GM12878 (cell line): ENCODE results near the gene FKBP7. TPM values are rescaled to one million over a fixed set of nuclear protein-coding genes. Genes with fewer than 3 reads are reported as not detected.
A peak's percentile ranks its signal among the peaks of the same experiment; 100 is the strongest.

Experiments used
- ATAC-seq: fragments of 200-7000 bp; cut with Tn5 transposase; 3 replicates; pipeline ENCODE4 v1.9.1; 2020; ENCODE audit warnings: mild to moderate bottlenecking, moderate library complexity
- BruUV-seq: library from RNA; stranded (reverse); fragments of 400-500 nt; replicated peaks from 2 replicates; lab custom pipeline; 2021; lab: Mats Ljungman, UMichigan
- CTCF ChIA-PET: fragments of 300-600 bp; sonication (Branson Sonifier 250); formaldehyde crosslinking; extraction: SDS; loops from one replicate; lab custom pipeline; 2021; ENCODE audit warnings: inconsistent platforms; lab: Yijun Ruan, JAX
- POLR2A ChIA-PET: fragments of 350-600 bp; formaldehyde crosslinking; extraction: SDS; loops from one replicate; lab custom pipeline; 2021; ENCODE audit warnings: inconsistent platforms; lab: Charles Lee
- RAD21 ChIA-PET: fragments of 300-600 bp; sonication (Branson Sonifier 250); formaldehyde crosslinking; loops from one replicate; lab custom pipeline; 2023; ENCODE audit warnings: antibody characterized with exemption; ENCODE audit not compliant: unreplicated experiment; lab: Charles Lee
- SMC1A ChIA-PET: fragments of 300-600 bp; sonication (Branson Sonifier 250); formaldehyde crosslinking; loops from one replicate; lab custom pipeline; 2023; ENCODE audit not compliant: unreplicated experiment, uncharacterized antibody; lab: Charles Lee
- DNase-seq: peaks from one replicate; pipeline ENCODE4 v3.0.0-alpha.2; 2011; ENCODE audit warnings: low read depth, low spot score
- FAIRE-seq: peaks from 3 replicates; lab custom pipeline; 2011; peaks lifted over from hg19 to GRCh38; lab: Jason Lieb, UNC
- H2AFZ ChIP-seq: 2 replicates; pipeline ENCODE4 v1.6.0; 2011; ENCODE audit warnings: low read depth, low read length, control low read depth; ENCODE audit not compliant: control insufficient read depth
- H3K27ac ChIP-seq: 2 replicates; pipeline ENCODE4 v1.5.1; 2011; ENCODE audit warnings: control low read depth; ENCODE audit not compliant: control insufficient read depth, insufficient read depth
- H3K27me3 ChIP-seq, 2 experiments: replicated peaks in 1 of 2; 2 replicates each; pipeline versions ENCODE4 v1.6.0 to v1.6.1; 2011; ENCODE audit warnings: low read length in 1 of 2; ENCODE audit not compliant: control insufficient read depth in 2 of 2, insufficient read depth in 2 of 2
- H3K36me3 ChIP-seq, 2 experiments: 2 replicates each; pipeline ENCODE4 v1.5.1; 2011; ENCODE audit warnings: low read length in 1 of 2; ENCODE audit not compliant: control insufficient read depth in 2 of 2, insufficient read depth in 2 of 2
- H3K4me1 ChIP-seq: 2 replicates; pipeline ENCODE4 v1.6.1; 2011; ENCODE audit warnings: mild to moderate bottlenecking, low read length, moderate library complexity, mixed read lengths; ENCODE audit not compliant: control insufficient read depth, insufficient read depth
- H3K4me2 ChIP-seq: 2 replicates; pipeline ENCODE4 v1.6.0; 2011; ENCODE audit warnings: control low read depth; ENCODE audit not compliant: control insufficient read depth, insufficient read depth
- H3K4me3 ChIP-seq: fragments of 200-600 bp; sonication (generic); 2 replicates; pipeline ENCODE4 v1.5.1; 2016
- H3K79me2 ChIP-seq: 2 replicates; pipeline ENCODE4 v1.6.0; 2011; ENCODE audit warnings: low read length; ENCODE audit not compliant: control insufficient read depth, insufficient read depth
- H3K9ac ChIP-seq: 2 replicates; pipeline ENCODE4 v1.8.0; 2011; ENCODE audit warnings: low read length, control low read depth, mixed read lengths; ENCODE audit not compliant: control insufficient read depth, insufficient read depth
- H3K9me3 ChIP-seq: replicated peaks from 3 replicates; pipeline ENCODE4 v1.5.1; 2011; ENCODE audit warnings: mild to moderate bottlenecking, low read length; ENCODE audit not compliant: control insufficient read depth, insufficient read depth
- H4K20me1 ChIP-seq: 2 replicates; pipeline ENCODE4 v1.6.0; 2011; ENCODE audit not compliant: control insufficient read depth, insufficient read depth
- BACH1 ChIP-seq: fragments of 450-650 bp; IDR thresholded peaks from 2 replicates; pipeline ENCODE4 v1.6.1; 2017; ENCODE audit warnings: mild to moderate bottlenecking, borderline replicate concordance
- HDGF ChIP-seq: fragments of 450-650 bp; IDR thresholded peaks from 2 replicates; pipeline ENCODE4 v1.6.1; 2016; ENCODE audit warnings: antibody characterized with exemption
- JUNB ChIP-seq: IDR thresholded peaks from 2 replicates; pipeline ENCODE4 v1.6.1; 2016; ENCODE audit warnings: antibody characterized with exemption, mild to moderate bottlenecking
- NFIC ChIP-seq: IDR thresholded peaks from 2 replicates; pipeline ENCODE4 v1.6.1; 2012; ENCODE audit warnings: low read depth, mild to moderate bottlenecking, inconsistent platforms, low read length, moderate library complexity
- POLR2AphosphoS5 ChIP-seq: IDR thresholded peaks from 2 replicates; pipeline ENCODE4 v1.6.1; 2011; ENCODE audit warnings: mild to moderate bottlenecking, low read length, inconsistent platforms
- RUNX3 ChIP-seq: IDR thresholded peaks from 2 replicates; pipeline ENCODE4 v1.6.1; 2012; ENCODE audit warnings: low read length, inconsistent platforms
- SRF ChIP-seq, 2 experiments: IDR thresholded peaks; 2 replicates each; pipeline ENCODE4 v1.6.1; 2011; ENCODE audit warnings: low read depth in 2 of 2, low read length in 2 of 2, mild to moderate bottlenecking in 1 of 2, moderate library complexity in 1 of 2
- YBX1 ChIP-seq: fragments of 450-650 bp; IDR thresholded peaks from 2 replicates; pipeline ENCODE4 v1.6.1; 2016; ENCODE audit warnings: antibody characterized with exemption
- ZNF207 ChIP-seq: fragments of 450-650 bp; IDR thresholded peaks from 2 replicates; pipeline ENCODE4 v1.6.1; 2014; ENCODE audit warnings: antibody characterized with exemption, mild to moderate bottlenecking, borderline replicate concordance
- ZNF217 ChIP-seq: fragments of 450-650 bp; IDR thresholded peaks from 2 replicates; pipeline ENCODE4 v1.6.1; 2017; ENCODE audit warnings: antibody characterized with exemption, mild to moderate bottlenecking
- WGBS: methylation state at CpG from one replicate; pipeline ENCODE4 v1.1.6; 2016; ENCODE audit warnings: low lambda C conversion rate; ENCODE audit not compliant: insufficient replicate concordance, insufficient coverage; ENCODE audit errors: missing lambda C conversion rate; 5-methylcytosine and 5-hydroxymethylcytosine counted together
- in situ Hi-C: fragments of 300-500 bp; cut with MboI; formaldehyde crosslinking; loops from 9 replicates; pipeline ENCODE4 v1.14.3; 2018; ENCODE audit warnings: mixed read lengths
- intact Hi-C: fragments of 100-400 bp; cut with micrococcal nuclease; formaldehyde crosslinking; loops from one replicate; pipeline ENCODE4 v1.14.2; 2022; ENCODE audit not compliant: unreplicated experiment
- polyA plus RNA-seq, 11 experiments: library from polyadenylated mRNA; depleted of rRNA in 4 of 11; unstranded in 6 of 11; stranded (reverse) in 5 of 11; fragments of >200 nt; fragmentation: Nextera tagmentation in 4 of 11; fragmentation: Illumina TruSeq in 1 of 11; extraction: Ambion mirVana in 4 of 11; extraction: Trizol in 1 of 11; gene quantifications; 1 replicate in 1 of 11; 2 replicates in 10 of 11; pipeline versions ENCODE4 v1.2.1 to v1.2.3, GENCODE V29; 2011 to 2016; ENCODE audit warnings: inconsistent platforms in 2 of 11, missing spikeins in 2 of 11, low read depth in 1 of 11
- total RNA-seq, 4 experiments: library from RNA; depleted of rRNA in 3 of 4; stranded (reverse); fragments of >200 nt in 3 of 4; fragmentation: Illumina TruSeq in 1 of 4; extraction: Trizol in 1 of 4; gene quantifications; 2 replicates each; pipeline versions ENCODE4 v1.2.1 to v1.2.3, GENCODE V29; 2013 to 2021
- TF ChIP-seq, protein P1 (sequence below): IDR thresholded peaks from 2 replicates; pipeline ENCODE4 v1.6.1; 2011; ENCODE audit warnings: mild to moderate bottlenecking, low read depth, low read length, moderate library complexity; ENCODE audit not compliant: insufficient replicate concordance
- TF ChIP-seq, protein P2 (sequence below): IDR thresholded peaks from 2 replicates; pipeline ENCODE4 v1.6.1; 2011; ENCODE audit warnings: borderline replicate concordance, low read depth, mild to moderate bottlenecking, moderate library complexity, low read length; ENCODE audit not compliant: insufficient read depth, poor library complexity, severe bottlenecking

Gene FKBP7
- total and polyA plus RNA-seq, 10 of the 15 experiments (the other 5 are each of a cell fraction or from before 2014, with no cell fraction given) = 5.6 to 16.7 (median 12.5) TPM

DNA sequence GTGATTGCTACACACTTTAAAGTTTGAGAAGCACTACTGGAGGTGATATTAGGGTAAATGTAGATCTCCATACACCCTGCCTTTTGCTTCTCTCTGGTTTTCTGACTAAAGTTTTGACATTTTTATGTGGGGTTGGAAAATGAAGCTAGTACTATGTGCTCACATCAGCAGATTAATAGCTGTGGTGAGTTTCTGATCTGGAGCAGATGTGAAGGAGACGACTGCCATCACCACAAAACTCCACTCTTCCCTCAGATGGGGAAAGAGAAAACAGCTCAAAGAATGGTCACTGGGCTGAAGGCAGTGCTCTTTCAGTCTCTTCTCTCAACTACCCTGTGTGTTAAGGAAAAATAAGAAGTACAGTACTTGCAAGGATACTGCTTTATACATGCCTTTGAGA lies 39.1 kb upstream of the FKBP7 start (continued):
- TF ChIP-seq, protein P1, sequence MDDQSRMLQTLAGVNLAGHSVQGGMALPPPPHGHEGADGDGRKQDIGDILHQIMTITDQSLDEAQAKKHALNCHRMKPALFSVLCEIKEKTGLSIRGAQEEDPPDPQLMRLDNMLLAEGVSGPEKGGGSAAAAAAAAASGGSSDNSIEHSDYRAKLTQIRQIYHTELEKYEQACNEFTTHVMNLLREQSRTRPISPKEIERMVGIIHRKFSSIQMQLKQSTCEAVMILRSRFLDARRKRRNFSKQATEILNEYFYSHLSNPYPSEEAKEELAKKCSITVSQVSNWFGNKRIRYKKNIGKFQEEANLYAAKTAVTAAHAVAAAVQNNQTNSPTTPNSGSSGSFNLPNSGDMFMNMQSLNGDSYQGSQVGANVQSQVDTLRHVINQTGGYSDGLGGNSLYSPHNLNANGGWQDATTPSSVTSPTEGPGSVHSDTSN = no peak
- no peak for TF ChIP-seq ZNF217

- peak; percentile 87 for ATAC-seq
- TF ChIP-seq NFIC (peak; percentile 32; the same call in 1 of the 2 replicates), JUNB (peak; percentile 18; the same call in 1 of the 2 replicates), RUNX3 (peak; percentile 86), BACH1 (peak; percentile 52), ZNF207 (no peak), HDGF (no peak), SRF (IDR thresholded peaks at IDR 0.05; ENCODE audit: low read depth in 2 of 2, low read length in 2 of 2) (peak in 1 of 2 experiments; percentile 81; a peak in 2 of 4 replicates), YBX1 (no peak), POLR2AphosphoS5 (no peak)
- TF ChIP-seq, protein P2, sequence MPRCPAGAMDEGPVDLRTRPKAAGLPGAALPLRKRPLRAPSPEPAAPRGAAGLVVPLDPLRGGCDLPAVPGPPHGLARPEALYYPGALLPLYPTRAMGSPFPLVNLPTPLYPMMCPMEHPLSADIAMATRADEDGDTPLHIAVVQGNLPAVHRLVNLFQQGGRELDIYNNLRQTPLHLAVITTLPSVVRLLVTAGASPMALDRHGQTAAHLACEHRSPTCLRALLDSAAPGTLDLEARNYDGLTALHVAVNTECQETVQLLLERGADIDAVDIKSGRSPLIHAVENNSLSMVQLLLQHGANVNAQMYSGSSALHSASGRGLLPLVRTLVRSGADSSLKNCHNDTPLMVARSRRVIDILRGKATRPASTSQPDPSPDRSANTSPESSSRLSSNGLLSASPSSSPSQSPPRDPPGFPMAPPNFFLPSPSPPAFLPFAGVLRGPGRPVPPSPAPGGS = no peak
These were observed 36.3 kb upstream of the FKBP7 start for GRCh38 chr2:178514664-178515063.

More at GRCh38 chr2:178514664-178515063, 36.3 kb upstream of the FKBP7 start:
- no peaks in the 10 kb centered on the region for H3K9me3 ChIP-seq
- in situ Hi-C loops = no loop called here
- DNase-seq (no peak), FAIRE-seq (no peak)
- no peaks in the 10 kb centered on the region for H4K20me1 ChIP-seq
- SMC1A ChIA-PET = interaction anchor here (0.6 to 0.7 kb wide), 2 partner anchors 27 to 241 kb away, joined by 3 read pairs; no protein-coding TSS in a partner anchor
- no peaks in the 10 kb centered on the region; a peak in 1 of 4 replicates for H3K36me3 ChIP-seq
- intact Hi-C loops = no loop called here
- CTCF ChIA-PET = interaction anchor here (0.7 kb wide), 1 partner anchor 35 kb away, joined by 3 read pairs; no protein-coding TSS in a partner anchor
- no peaks in the 10 kb centered on the region for H3K27me3 ChIP-seq
- H3K79me2 ChIP-seq = no peaks in the 10 kb centered on the region
- H3K4me1 ChIP-seq = no peaks in the 10 kb centered on the region
- no peak overlapping the region for H2AFZ ChIP-seq
- no peak overlapping the region for H3K4me2 ChIP-seq
- H3K4me3 ChIP-seq = no peak overlapping the region
- 3% methylated on average over 2 of the region's 2 CpGs for WGBS
- POLR2A ChIA-PET = interaction anchor here (0.6 kb wide), 1 partner anchor 11 kb away, joined by 3 read pairs; no protein-coding TSS in a partner anchor
- RAD21 ChIA-PET = no interaction called here
- no peak overlapping the region for H3K9ac ChIP-seq
- no peak overlapping the region for H3K27ac ChIP-seq
- no TSS peak for BruUV-seq
